ENCODE results near the gene DDIT4.

DNA sequence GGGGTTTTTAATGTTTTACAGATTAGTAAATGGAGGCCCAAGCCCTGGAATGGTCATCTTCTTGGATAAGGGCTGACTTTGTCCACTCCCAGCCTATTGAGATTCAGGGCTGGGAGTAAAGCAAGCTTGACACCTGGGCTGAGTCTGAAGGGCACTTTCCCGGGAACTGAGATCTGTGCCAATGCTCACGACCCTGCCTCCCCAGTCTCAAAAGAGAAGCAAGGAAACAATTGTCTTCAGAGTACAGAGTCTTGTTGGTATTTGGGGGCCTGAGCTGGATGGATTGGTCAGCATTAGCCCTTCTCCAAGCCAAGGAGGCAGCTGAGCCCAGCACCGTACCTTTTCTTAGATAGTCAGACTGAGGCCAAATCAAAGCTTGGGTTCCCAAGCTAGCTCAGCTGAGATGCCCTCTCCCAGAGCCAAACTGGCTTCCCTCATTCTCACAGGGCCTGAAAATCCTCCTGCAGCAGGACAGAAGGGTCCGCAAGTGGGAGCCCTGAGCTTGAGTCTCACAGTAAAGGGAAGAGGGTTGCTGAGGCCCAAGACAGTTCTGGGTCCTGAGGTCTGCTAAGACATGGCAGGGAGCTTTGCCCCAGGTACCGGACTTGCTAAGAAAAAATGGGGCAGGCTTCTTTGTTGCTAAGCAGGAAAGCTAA is 3.7 kb downstream of the DDIT4 start:
- TF ChIP-seq, protein P1, sequence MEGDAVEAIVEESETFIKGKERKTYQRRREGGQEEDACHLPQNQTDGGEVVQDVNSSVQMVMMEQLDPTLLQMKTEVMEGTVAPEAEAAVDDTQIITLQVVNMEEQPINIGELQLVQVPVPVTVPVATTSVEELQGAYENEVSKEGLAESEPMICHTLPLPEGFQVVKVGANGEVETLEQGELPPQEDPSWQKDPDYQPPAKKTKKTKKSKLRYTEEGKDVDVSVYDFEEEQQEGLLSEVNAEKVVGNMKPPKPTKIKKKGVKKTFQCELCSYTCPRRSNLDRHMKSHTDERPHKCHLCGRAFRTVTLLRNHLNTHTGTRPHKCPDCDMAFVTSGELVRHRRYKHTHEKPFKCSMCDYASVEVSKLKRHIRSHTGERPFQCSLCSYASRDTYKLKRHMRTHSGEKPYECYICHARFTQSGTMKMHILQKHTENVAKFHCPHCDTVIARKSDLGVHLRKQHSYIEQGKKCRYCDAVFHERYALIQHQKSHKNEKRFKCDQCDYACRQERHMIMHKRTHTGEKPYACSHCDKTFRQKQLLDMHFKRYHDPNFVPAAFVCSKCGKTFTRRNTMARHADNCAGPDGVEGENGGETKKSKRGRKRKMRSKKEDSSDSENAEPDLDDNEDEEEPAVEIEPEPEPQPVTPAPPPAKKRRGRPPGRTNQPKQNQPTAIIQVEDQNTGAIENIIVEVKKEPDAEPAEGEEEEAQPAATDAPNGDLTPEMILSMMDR (IDR thresholded peaks at IDR 0.05), result no peak
- TF ChIP-seq POLR2A (IDR thresholded peaks at IDR 0.05), result no peak
